ENCODE measurements around the gene SLC35D2.

The SLC35D2 gene

DNA sequence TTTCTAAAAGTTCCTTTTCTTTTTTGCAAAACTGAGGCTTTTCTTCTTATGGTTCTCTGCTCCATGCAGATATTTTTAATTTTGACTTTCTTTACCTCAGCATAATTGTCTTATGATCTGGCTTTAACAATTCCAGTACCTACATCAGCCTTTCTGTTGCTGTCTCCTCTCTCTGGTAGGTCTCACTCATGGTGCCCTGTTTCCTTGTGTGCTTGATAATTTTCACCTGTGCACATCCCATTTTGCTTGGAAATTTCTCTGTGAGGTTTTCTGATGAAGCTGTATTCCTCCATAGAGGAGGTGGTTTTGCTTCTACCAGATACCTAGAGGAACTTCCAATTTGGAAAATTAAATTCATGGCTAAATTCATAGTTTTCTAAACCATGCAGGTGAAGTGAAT, 79.3 kb downstream of the SLC35D2 start:
- DNase-seq: no peak

DNA sequence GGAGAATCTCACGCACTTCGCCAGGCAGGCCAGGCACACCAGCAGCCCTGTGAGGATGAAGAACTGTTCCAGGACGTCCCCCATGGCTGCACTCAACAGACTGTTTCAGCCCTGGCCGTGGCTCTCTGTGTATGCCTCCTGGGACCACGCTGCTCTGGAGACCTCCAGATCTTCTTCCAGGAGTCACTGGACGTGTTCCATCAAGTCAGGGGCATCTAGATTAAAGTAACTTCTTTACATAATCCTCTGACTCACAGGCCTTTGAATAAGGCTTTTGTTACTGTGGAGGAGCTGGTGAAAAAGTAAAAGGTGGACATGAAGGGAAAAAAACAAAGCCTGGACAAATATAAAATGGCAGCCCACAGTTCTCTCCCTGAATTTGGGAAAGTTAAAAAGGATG, 81.5 kb downstream of the SLC35D2 start, which contains the start of gene HSD17B3:
HSD17B3 (minus strand) TSS at position 156 of the 400 bp plus-strand sequence; CDS start at position 84, 72 bp downstream.
- DNase-seq: no peak

DNA sequence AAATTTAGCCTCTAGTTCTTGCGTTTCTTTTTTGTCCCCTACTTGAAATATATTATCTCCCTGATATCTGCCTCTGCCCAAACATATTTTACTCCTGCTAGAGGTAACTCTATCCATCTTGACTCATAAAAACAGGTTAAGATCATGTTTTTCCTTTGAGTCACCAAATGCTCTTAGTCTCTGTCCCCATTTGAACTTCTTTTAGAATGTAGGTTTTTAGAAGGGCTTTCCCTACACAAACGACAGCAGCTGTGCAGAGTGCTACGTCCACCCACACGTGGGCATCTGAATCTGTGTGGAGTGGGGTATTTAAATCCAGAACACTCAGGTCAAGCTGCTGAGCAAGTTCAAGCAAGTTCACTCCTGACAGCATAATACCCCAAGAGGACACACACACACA, 83.7 kb downstream of the SLC35D2 start:
- no peak for DNase-seq

DNA sequence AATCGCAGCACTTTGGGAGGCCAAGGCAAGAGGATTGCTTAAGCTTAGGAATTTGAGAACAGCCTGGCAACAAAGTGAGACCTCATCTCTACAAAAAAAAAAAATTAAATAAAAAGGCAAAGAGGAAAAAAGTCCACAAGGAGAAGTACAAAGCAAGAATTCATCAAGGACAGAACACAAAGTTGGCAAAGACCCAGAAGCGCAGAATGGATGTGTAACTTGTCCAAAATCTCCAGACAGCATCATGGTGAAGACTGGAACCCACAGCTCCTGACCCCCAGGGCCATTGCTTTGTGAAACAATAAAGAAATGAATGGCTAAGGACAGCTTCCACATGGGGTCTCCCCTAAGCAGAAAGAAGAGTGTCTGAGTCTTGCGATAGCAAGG, 89.4 kb downstream of the SLC35D2 start:
- no peak for DNase-seq

DNA sequence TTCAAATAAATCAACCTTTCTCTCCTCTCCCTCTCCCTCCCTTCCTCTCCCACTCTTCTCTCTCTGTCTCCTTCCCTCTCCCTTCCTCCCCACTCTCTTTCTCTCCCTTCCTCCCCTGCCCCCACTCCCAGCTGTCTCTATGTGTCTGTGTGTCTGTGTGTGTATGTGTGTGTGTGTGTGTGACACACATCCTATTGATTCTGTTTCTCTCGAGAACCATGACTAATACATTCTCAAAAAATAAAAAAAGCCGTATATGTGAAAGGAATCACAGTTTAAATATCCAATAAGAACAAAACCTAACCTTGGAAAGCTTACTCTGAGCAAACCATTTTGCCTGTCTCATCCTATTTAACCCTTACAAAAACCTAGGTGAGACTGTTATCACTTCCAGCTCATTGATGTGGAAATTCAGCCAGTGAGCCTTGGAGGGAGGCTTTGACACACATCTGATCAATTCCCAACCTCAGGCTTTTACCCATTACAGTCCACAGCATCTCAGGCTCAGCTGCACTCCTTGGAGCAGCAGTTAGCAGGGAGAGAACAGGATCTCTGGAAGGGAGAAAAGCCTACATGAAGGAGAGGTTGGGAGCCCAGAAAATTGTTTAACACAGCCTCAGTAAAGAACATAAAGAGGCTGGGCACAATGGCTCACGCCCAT, 89.9 kb downstream of the SLC35D2 start:
- DNase-seq: no peak

DNA sequence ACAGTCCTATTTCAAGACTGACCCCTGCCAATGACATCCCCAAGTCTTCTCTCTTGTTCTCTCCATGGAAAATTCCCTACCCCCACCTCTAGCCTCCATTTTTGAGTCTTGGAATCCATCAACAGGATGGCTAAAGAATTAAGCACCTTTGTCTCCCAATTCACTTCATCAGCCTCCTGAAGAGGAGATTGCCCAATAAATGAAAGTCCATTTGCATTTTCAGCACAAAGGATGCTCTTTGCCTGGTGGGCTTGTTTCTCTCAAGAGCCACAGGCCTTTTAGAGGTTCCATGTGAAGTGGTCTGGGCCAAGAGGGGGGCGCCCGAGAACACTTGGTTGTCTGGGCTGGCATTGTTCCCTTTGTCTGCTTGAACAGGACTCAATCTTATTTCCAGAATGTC, 94.1 kb downstream of the SLC35D2 start:
- DNase-seq: no peak

DNA sequence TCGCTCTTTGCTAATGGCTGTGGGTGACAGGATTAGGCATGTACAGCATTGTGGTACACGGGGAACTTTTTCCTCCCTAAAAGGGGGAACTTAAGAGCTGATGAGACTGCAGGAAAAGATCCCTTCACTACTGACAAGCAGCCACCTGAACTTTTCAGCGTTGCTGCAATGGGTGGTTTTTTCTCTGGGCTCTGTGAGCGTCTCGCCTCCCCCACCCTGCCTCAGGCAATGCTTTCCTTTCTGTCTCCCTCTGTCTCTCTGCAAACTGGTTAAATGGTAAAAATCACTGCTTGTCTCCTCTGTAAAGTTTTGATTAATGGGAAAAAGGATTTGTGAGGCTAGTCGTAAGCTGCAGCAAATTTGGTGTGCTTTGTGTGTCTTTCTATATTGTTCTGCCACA, 101.9 kb downstream of the SLC35D2 start:
- no peak for DNase-seq

DNA sequence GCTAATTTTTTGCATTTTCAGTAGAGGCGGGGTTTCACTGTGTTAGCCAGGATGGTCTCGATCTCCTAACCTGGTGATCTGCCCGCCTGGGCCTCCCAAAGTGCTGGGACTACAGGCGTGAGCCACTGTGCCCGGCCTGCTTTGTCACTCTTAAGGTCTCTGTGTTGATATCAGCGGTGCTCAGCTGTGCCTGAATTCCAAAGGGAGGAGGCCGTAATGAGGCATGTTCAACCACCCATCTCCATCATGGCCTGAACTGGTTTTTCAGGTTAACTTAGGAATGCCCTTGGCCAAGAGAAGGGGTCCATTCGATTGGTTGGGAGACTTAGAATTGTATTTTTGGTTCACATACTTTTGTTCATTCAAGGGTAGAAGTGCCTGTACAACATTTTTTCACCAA, 103.6 kb downstream of the SLC35D2 start:
- no peak for DNase-seq

DNA sequence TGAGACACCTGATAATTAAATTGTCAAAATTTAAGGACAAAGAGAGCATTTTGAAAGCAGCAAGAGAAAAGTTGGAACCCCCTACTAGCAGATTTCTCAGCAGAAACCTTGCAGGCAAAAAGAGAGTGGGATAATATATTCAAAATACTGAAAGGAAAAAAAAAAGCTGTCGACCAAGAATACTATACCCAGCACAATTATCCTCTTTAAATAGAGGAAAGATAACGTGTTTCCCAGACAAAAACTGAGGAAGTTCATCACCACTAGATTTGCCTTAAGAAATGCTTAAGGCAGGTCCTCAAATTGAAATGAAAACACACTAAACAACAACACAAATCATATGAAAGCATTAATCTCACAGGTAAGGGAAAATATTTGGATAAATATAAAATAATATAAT, 108.6 kb downstream of the SLC35D2 start:
- DNase-seq: no peak

Measured in stimulated activated CD4-positive, alpha-beta T cell treated with anti-CD3 and anti-CD28 coated beads, Interleukin-12 subunit alpha, Interleukin-12 subunit beta, amount 100 ng/mL, for 4 hours (primary cell).